Measurements from ENCODE around the gene CHRND.
"Not testable (repeated sequence)": the region's sequence is repeated elsewhere in the genome, so short reads cannot be mapped to it uniquely, and the experiment has no call there.

CHRND gene

DNA sequence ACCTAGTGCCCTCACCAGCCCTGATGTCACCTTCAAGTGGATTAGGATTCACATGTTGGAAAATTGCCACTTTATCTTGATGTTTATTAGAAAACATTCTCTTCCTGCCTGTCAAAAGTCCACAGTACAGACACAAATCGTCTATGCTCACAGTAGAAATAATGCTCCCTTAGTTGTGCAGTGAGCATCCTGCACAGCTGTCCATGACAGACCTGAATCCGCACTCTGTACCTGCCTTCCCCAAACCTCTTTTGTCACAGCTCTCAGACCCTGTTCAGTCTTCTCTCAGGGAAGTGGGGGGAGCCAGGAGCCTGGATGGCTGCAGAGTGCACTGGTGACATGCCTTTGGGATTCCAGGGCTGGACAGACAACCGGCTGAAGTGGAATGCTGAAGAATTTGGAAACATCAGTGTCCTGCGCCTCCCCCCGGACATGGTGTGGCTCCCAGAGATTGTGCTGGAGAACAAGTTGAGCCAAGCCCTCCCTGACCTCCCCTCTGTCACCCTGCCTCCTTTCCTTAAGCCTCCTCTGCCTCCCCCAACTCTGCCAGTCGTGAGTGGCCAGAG, 2.0 kb downstream of the CHRND start:
- no peak for DNase-seq (ENCODE audit: low read depth)

DNA sequence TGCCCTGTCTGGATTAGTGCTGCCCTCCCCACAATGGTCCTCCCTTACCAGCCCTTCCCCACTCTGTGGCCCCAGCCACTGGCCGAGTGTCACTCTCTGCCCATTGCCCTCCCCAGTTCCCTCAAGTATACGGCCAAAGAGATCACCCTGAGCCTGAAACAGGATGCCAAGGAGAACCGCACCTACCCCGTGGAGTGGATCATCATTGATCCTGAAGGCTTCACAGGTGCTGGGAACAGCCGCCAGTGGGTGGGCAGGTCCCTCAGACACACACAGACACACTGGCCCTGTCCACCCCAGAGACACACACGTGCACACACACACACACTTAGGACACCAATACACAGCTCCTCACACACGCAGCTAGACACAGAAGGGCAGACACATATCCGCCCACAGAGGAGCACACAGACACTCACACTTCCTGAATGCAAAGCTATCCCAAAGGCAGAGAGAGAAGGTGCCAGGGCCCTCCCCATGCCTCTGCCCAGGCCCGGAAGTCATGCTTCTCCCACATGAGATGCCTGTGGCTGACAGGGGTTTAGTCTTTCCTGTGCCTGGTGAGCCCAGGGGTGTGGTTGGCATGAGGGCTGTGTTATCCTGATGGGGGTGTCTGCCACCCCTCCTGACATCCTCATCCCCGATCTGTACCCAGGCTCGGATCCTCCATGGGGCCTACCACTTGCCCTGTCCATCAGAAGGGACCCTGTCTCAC, 2.9 kb downstream of the CHRND start:
- DNase-seq (ENCODE audit: low read depth), result no peak

DNA sequence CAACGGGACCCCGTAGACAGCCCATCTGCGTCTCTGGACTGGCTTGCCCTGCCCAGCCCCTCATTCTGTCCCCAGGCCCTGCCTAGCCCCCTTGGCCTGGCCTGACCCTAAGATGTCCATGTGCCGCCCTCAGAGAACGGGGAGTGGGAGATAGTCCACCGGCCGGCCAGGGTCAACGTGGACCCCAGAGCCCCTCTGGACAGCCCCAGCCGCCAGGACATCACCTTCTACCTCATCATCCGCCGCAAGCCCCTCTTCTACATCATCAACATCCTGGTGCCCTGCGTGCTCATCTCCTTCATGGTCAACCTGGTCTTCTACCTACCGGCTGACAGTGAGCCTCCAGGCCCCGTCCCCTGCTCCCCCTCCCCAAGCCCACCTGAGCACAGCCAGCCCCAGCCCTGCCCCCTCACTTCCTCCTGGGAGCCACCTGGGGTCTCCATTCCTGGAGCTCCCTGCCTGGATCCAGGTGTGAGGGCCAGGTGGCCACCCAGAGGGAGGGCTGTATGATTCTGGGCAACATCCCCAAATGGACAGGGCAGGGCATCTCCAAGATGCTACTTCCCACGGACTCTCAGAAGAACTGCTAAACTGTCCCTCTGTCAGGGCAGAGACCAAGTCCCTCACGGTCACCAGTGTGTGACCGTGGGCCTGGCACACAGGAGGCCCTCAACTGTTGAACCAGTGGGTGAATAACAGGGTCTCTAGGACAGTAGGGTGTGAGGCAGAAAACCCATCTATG, 4.0 kb downstream of the CHRND start:
- no peak for DNase-seq (ENCODE audit: low read depth)

DNA sequence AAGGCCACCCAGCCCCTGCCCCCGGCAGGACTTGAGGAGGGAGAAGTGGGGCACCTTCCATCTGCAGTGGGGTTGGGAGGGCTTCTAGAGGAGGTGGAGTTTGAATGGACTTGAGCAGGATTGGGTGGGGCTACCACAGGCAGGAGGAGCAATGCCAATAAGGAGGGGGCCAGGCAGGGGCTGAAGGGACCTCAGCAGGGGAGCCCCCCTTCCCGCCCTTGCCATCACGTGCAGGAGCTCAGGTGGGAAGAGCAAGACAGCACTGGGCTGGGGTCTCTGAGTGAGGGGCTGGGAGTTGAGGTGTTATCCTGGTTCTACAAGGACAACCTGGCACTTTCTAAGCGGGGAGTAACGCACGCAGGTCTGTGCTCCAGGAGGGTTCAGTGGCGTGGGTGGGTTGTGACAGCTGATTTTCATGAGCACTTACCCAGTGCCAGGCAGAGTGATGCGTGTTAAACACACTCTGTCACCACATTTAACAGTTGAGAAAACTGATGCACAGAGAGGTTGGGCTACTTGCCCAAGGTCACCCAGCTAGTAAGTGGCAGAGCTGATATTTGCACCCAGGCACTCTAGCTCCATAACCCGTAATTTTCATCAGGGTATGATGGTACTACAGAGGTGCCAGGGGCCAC, 4.8 kb downstream of the CHRND start:
- no peak for DNase-seq (ENCODE audit: low read depth)

DNA sequence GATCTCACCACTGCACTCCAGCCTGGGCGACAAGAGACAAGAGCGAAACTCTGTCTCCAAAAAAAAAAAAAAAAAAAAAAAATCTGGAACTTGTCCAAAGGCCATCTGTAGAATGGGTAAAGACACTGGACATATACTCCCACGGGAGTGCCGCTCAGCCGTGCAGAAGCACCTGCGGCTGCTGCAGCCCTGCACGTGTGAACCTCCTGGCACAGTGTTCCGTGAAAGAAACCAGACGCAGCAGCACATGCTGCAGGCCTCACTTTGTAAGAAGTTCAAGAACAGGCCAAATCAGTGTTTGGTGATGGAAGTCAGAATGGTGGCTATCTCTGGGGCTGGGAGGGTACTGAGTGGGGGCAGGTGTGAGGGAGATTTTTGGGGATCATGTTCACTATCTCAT, 6.5 kb downstream of the CHRND start:
- DNase-seq (ENCODE audit: low read depth), result no peak

DNA sequence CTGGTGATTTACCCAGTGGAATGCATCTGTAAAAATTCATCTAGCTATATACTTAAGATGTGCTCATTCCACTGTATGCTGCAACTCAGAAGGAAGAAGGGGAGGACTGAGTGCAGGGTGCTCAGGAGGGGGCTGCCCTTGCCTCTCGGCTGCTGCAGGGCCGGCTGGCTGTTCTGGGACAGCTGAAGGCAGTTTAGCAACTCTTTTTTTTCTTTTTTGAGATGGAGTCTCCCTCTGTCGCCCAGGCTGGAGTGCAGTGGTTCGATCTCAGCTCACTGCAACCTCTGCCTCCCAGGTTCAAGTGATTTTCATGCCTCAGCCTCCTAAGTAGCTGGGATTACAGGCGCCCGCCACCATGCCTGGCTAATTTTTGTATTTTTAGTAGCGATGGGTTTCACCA, 6.9 kb downstream of the CHRND start:
- DNase-seq (ENCODE audit: low read depth), result not testable (repeated sequence)

DNA sequence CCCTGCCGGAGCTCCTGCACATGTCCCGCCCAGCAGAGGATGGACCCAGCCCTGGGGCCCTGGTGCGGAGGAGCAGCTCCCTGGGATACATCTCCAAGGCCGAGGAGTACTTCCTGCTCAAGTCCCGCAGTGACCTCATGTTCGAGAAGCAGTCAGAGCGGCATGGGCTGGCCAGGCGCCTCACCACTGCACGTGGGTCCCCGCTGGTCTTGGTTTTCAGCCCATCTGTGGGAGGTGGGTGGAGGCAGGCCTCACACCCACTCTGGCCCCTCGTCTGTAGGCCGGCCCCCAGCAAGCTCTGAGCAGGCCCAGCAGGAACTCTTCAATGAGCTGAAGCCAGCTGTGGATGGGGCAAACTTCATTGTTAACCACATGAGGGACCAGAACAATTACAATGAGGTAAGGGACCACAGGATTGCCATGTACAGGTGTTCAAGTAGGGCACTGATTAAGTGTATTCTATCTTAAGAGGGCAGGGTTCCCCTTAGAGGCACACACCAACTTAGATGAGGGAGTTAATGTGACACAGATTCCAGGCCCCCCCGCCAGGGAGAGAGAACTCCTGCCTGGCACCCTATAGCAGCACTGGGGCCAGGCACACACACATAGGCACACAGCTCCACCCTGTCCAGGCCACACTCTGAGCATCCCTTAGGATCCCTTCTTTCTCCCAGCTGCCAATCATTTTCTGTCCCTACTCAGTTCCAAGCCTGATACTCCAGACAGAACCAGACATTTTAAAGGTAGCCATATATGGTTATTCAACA, 8.2 kb downstream of the CHRND start:
- no peak for DNase-seq (ENCODE audit: low read depth)

DNA sequence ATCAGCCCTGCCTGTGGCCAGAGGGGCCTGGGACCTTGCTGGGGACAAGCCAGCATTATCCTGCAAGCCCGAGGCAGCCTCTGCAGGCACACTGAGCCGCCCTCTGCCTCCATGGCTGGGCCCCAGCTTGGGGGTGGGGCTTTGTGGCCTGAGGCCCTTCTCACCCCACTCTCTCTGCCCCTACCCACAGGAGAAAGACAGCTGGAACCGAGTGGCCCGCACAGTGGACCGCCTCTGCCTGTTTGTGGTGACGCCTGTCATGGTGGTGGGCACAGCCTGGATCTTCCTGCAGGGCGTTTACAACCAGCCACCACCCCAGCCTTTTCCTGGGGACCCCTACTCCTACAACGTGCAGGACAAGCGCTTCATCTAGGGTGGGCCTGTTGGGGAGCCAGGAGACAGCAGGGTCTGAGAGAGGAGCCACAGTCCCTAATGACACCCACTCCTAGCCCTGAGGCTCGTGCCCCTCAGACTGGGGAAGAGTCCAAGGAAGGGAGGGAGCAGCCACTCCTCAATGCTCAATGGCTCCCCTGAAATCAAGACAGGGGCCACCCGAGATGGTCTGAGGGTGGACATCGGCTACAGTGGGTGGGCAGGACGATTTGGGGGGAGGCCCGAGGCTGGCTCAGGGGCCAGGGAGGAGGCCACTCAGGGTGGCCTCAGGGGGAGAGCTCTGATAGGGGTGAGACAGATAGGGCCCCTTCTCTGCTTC, 9.1 kb downstream of the CHRND start:
- DNase-seq (ENCODE audit: low read depth), result no peak

DNA sequence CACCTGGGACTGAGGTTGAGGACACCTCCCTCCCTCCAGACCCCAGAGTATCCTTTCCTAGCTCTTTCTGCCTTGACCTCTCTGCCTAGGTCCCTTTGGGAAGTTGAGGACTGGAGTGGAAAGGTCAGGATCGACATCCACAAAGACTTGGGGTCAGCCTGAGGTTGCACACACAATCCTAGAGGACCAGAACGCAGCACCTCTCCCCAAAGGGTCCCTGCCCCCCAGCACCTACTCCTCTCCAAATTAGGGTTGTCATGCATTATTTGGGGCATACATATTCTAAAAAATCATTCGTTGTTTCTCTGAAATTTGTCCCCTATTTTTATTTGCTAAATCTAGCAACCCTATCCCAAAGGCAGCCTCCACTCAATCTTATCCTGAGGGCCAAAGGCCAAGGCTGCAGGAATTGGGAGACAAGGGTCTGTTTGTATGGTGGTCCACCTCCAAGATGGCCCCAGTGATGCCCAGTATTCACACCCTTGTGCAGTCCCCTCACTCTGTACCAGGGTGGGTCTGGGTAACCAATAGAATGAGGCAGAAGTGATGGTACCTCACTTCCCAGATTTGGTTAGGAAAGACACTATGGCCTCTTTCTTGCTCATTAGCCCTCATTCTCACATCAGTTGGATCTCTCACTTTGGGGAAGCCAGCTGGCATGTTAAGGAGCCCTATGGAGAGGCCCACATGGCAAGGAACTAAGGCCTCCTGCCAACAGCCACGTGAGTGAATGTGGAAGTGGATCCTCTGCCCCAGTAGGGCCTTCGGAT, 10.0 kb downstream of the CHRND start:
- DNase-seq (ENCODE audit: low read depth), result no peak

DNA sequence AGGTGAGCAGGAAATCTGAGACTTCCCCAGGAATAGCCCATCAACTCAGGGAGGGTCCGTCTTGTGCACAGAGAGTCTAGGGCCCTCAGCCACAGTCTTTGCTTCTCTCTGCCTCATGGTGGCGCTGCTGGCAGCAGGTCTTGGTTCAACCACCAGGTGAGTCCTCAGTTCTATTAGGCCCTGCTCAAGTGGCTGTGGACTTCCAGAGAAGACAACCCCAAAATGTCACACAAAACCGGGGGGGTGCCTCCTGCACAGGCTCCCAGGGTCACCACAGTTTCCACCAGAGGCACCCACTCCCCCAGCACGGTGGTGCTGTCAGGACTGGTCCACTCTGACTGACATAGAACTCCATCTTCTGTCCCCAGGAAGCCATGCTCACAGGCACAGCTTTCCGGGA, 11.1 kb downstream of the CHRND start:
- DNase-seq (ENCODE audit: low read depth), result no peak

DNA sequence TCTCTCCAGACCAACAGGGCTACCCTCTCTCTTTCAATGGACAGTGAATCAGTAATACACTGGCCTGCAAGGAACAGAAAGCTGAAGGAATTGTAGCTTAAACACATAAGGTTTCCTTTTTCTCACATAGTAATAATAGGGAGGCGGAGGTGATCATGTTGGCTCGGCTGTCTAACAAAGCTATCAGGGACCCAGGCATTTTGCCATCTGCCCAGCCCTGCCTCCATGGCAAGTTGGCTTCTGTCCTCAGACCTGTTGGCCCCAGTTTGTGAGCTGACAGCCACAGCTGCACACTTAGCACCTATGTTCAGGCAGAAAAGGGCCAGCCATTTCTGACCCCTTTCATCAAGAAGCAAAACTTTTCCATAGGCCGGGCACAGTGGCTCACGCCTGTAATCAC, 11.5 kb downstream of the CHRND start:
- DNase-seq (ENCODE audit: low read depth), result no peak

DNA sequence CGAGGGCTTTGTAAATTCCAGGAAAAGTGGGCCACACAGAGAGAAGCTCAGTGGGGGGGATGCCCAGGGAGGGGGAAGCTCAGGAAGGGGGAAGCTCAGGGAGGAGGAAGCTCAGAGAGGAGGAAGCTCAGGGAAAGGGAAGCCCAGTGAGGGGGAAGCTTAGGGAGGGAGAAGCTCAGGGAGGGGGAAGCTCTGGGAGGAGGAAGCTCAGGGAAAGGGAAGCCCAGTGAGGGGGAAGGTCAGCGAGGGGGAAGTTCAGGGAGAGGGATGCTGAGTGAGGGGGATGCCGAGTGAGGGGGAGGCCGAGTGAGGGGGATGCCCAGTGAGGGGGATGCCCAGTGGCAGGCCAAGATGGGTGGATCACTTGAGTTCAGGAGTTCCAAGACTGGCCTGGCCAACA, 12.7 kb downstream of the CHRND start:
- no peak for DNase-seq (ENCODE audit: low read depth)

DNA sequence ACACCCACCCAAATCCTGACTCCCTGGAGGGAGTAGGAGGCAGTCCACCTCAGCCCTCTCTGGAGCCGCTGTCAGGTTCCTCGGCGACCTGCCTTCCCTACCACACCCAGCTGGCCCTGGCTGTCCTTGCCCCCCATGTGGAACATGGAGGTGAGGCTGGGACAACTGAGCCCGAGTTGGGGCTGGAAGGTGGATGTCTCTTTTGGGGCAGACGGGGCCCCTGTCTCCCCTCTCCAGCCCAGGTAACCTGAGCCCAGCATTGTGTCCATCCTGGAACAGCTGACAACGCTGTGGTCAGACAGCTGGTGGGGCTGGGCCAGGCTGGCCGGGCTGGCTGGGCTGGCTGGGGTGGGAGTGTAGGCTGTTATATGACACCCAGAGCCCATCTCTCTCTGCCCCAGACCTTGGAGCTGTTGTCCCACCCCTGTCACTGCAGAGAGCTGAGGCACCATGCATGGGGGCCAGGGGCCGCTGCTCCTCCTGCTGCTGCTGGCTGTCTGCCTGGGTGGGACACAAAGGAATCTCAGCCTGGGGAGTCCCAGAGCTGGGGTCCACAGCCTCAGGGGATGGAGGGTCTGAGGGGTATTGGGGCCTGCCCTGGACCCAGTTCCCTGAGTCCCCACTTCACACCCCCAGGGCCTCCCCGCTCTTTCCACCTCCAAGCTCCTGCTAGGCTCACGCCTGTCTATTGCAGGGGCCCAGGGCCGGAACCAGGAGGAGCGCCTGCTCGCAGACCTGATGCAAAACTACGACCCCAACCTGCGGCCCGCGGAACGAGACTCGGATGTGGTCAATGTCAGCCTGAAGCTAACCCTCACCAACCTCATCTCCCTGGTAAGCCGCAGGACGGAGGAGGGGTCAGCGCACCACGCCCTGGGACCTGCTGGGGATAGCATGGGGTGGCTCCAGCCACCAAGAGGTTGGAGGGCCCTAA, 13.6 kb downstream of the CHRND start, which contains the start of gene CHRNG:
CHRNG (plus strand) TSS at position 395 of the 934 bp plus-strand sequence; CDS start at position 451, 56 bp downstream.
- DNase-seq (ENCODE audit: low read depth), result no peak

DNA sequence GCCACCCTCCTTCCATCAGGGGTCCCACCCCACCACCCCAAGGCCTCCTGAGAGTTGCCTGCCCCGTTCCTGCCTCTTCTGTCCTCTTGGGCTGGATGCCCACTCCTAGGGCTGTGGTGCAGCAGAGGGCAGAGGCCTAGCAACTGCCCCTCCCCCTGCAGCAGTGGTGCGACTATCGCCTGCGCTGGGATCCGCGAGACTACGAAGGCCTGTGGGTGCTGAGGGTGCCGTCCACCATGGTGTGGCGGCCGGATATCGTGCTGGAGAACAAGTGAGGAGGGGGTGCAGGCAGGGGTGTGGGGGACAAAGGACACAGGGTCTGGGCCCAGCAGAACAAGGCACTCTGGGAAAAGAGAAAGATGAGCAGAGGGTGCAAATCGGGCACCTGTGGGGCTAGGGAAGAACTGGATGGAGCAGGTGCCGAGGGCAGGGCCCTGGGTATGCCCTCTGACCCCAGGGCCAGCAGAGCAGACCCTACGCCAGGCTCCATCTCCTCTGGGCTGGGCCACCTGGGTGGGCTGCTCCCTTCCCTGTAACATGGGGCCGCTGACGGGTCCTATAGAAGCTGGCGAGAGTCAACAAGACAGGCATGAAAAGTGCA, 14.6 kb downstream of the CHRND start:
- DNase-seq (ENCODE audit: low read depth), result no peak

DNA sequence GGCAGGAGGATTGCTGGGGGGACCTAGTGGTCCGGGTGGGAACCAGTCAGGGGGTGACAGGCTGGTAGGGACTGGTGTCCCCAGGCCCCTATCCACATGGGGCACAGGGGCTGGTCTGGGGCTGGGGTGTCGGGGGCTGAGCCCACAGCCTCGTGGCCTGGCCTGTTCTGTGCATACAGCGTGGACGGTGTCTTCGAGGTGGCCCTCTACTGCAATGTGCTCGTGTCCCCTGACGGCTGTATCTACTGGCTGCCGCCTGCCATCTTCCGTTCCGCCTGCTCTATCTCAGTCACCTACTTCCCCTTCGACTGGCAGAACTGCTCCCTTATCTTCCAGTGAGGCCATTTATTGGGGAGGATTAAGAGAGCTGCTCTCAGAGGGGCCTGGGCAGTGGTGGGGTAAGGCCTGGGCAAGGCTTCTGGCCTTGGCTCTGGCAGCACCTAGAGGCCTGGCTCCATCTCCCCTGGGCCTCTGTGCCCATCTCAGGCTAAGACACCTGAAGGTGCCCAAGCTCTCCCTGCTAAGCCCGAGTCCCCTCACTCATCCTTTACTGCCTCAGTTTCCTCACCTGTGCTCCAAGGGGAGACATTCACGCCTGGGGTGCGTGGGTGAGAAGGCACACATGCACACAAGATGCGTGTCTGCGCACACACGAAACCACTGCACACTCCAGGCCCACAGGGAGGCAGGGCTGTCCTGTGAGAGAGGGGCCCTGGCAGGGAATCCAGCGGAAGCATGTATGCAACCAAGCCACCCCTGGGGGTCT, 15.4 kb downstream of the CHRND start:
- no peak for DNase-seq (ENCODE audit: low read depth)

DNA sequence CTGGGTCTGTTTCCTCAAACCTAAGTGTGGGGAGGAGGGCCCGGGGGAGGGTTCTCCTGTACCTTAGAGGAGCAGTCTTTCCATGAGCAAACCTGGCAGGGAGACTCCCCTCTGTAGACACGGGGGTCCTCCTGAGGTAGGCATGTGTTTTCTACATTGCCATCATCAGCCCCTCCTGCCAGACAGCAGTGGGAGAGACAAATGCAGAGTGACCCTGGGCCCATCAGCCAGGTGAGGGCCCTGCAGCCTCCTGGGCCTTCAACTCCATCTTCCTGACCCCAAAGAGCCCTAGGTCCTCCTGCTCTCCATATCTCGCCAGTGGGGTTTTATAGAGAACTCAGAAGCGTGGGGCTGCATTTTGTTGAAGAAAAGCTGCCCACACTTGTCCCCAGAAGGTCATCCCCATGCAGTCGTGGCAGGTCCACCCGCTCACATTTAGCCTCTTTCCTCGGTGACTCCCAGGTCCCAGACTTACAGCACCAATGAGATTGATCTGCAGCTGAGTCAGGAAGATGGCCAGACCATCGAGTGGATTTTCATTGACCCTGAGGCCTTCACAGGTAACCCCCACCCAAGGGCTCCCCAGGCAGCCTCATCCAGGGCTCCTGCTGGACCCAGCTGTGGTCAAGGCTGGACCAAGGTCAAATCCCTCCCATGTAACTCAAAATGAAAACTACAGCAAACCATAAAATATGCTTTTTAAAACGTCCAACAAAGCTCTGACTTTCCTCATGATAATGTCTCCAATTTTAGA, 16.2 kb downstream of the CHRND start:
- DNase-seq (ENCODE audit: low read depth), result no peak

DNA sequence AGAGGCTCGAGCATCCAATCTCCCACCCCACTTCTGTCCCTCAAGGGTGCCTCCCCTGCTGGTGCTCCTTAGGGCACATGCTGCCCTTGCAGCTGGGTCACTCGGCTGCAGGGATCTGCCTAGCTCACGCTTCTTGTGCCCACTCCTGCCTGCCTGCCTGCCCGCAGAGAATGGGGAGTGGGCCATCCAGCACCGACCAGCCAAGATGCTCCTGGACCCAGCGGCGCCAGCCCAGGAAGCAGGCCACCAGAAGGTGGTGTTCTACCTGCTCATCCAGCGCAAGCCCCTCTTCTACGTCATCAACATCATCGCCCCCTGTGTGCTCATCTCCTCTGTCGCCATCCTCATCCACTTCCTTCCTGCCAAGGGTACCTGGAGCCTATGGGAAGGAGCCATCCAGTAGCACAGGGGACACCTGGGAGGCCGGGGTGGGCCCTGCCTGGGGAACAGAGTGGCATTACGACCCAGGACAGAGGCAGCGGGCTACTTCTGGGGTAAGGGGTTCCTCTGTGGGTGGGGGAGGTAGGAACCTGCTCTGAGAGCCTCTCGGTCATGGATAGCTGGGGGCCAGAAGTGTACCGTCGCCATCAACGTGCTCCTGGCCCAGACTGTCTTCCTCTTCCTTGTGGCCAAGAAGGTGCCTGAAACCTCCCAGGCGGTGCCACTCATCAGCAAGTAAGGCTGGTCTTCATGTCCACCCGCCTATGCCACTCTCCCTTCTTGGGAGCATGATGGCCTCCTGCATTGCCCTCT, 16.9 kb downstream of the CHRND start:
- DNase-seq (ENCODE audit: low read depth), result no peak
